HG03280 (cell line): ENCODE data around the gene KRT39.
"Not testable (repeated sequence)": the region's sequence is repeated elsewhere in the genome, so short reads cannot be mapped to it uniquely, and the experiment has no call there.

Source experiments
- ATAC-seq: cut with Tn5 transposase; IDR thresholded peaks from one replicate; pipeline ENCODE4 v1.9.1; 2021; ENCODE audit warnings: mild to moderate bottlenecking, moderate library complexity; ENCODE audit not compliant: unreplicated experiment

Gene KRT39

GRCh38 chr17:40966848-40967247 is at the start of gene KRT39:
Gene KRT39 (minus strand): TSS chr17:40966948. CDS start chr17:40966856, 92 bp downstream.
- no peak for ATAC-seq

- ATAC-seq = no peak
These were observed 48.7 kb upstream of the KRT39 start for GRCh38 chr17:41015454-41015853.

GRCh38 chr17:41013606-41014005 is 46.9 kb upstream of the KRT39 start:
- ATAC-seq = no peak

GRCh38 chr17:41013181-41013580 is 46.4 kb upstream of the KRT39 start:
- no peak for ATAC-seq

GRCh38 chr17:41012326-41013120 is 45.8 kb upstream of the KRT39 start:
- ATAC-seq = no peak

- no peak for ATAC-seq
These were observed 43.7 kb upstream of the KRT39 start for GRCh38 chr17:41010441-41010840.

GRCh38 chr17:41009936-41010335 is 43.2 kb upstream of the KRT39 start:
- no peak for ATAC-seq

GRCh38 chr17:41009301-41009760 is 42.6 kb upstream of the KRT39 start:
- no peak for ATAC-seq

GRCh38 chr17:41008811-41009210 is 42.1 kb upstream of the KRT39 start, which contains the start of gene KRTAP3-1:
Gene KRTAP3-1 (minus strand): TSS chr17:41009128. CDS start chr17:41009074, 54 bp downstream.
- no peak for ATAC-seq

- ATAC-seq = no peak
These were observed 37.6 kb upstream of the KRT39 start for GRCh38 chr17:41004397-41004796.

- no peak for ATAC-seq
These were observed 37.2 kb upstream of the KRT39 start for GRCh38 chr17:41003926-41004325.

- no peak for ATAC-seq
These were observed 36.1 kb upstream of the KRT39 start for GRCh38 chr17:41002814-41003213.

GRCh38 chr17:41001795-41002194 is 35.0 kb upstream of the KRT39 start:
- no peak for ATAC-seq

- ATAC-seq = not testable (repeated sequence)
These were observed 32.8 kb upstream of the KRT39 start, which contains the start of gene KRTAP3-2 for GRCh38 chr17:40999563-40999962. Gene KRTAP3-2 (minus strand): TSS chr17:40999906. CDS start chr17:40999853, 53 bp downstream.

- no peak for ATAC-seq
These were observed 30.6 kb upstream of the KRT39 start for GRCh38 chr17:40997361-40997760.

- no peak for ATAC-seq
These were observed 30.1 kb upstream of the KRT39 start for GRCh38 chr17:40996829-40997228.

- no peak for ATAC-seq
These were observed 28.4 kb upstream of the KRT39 start for GRCh38 chr17:40995116-40995515.

- ATAC-seq = no peak
These were observed 27.1 kb upstream of the KRT39 start, which contains the start of gene KRTAP3-3 for GRCh38 chr17:40993839-40994238. Gene KRTAP3-3 (minus strand): TSS chr17:40994164. CDS start chr17:40994097, 67 bp downstream.

- no peak for ATAC-seq
These were observed 26.3 kb upstream of the KRT39 start for GRCh38 chr17:40993084-40993483.

GRCh38 chr17:40992666-40993065 is 25.9 kb upstream of the KRT39 start:
- ATAC-seq = no peak

GRCh38 chr17:40986920-40987319 is 20.2 kb upstream of the KRT39 start:
- ATAC-seq = no peak

GRCh38 chr17:40984226-40984625 is 17.5 kb upstream of the KRT39 start, which contains the start of gene KRT40:
Gene KRT40 (minus strand): TSS chr17:40984326. CDS start chr17:40984273, 53 bp downstream.
- ATAC-seq = no peak
